OCI-M1 (cell line): ENCODE measurements around the gene NPBWR2.

Experiments used
- DNase-seq: peaks from one replicate; lab custom pipeline; 2025; lab: John Stamatoyannopoulos, UW

NPBWR2 gene

DNA sequence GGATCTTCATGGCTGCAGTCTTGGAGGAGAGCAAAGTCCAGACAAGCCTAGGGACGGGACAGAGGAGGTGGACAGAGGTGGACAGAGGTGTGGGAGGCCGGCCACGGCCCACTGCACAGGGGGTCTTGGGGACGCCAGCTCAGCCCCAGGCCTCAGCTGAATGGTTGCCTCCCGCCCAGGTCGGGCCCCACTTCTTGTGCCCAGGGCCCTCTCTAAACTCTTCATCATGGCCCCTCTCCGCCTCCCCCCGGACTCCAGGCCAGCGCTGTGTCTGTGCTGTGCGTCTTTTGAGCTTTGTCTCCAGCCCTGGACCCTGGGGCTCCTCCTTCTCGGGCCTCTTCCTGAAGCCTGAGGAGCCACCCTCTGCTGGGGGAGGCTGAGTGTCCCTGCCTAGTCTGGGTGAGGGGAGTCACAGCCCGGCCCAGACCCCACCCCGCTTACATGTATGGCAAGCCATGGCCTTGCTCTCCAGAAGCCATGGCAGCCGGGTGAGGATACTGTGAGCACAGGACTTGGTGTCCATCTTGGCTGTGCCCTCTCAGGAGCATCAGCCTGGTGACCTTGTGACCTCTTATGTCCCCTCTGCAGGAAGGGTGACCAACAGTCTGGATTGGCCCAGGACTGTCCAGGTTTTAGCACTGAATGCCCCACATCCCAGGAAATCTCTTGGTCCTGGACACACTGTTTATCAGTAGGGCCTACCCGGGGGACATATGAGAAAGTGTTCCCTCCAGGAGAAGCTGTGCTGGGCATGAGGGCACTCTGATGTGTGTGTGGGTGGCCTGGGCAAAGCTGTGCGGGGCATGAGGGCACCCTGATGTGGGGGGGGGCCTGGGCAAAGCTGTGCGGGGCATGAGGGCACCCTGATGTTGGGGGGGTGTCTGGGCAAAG lies 9.4 kb upstream of the NPBWR2 start:
- DNase-seq: no peak

DNA sequence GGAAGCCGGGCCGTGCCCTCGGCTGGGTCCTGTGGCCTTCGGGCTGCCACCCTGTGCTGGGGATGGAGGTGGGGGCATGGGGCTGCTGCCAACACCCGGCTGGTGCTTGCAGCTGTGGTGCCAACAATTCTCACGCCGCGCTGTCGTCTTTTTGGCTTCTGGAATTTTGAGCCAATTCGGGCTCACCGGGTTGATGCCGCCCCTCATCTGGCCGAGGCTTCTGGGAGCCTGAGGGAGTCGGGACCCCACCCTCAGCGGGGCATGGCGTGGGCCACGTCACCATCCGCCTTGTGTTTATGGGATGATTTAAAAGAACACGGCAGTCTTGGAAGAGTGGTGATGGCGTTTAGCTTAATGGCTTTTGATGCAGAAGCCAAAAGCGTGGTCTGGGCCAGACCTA lies 8.7 kb upstream of the NPBWR2 start:
- no peak for DNase-seq

DNA sequence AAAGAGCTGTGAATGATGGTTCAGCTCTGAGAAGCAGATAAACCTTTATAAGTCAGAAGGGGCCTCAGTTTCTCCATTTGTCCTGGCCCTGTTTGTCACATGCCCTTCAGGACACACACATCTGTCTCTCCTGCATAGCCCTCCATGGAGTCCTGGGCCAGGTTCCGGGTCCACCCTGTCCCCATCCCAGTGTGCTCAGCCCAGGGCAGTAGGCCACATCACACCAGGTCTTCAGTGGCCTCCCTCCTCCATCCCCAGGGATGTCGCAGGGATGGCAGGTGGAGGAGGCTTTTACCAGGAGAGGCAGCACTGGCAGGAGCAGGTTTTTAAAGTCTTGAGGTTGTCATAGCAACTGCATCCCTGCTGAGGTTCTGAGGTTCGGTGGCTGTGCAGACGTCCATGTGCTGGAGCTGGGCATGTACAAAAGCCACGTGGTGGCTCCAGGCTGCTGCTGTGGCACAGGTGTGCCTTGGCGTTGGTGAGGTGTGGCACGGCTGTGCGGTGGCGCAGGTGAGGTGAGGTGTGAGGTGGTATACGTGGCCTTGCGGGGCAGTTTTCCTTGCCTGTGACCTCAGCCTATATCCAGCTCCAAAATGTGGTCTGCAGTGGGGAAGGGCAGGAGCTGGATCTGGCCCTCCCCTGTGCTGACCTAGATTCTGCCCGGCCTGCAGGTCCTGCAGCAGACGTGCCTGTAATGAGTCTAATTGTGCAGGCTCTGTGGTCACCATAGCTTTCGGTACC lies 8.0 kb upstream of the NPBWR2 start:
- no peak for DNase-seq

DNA sequence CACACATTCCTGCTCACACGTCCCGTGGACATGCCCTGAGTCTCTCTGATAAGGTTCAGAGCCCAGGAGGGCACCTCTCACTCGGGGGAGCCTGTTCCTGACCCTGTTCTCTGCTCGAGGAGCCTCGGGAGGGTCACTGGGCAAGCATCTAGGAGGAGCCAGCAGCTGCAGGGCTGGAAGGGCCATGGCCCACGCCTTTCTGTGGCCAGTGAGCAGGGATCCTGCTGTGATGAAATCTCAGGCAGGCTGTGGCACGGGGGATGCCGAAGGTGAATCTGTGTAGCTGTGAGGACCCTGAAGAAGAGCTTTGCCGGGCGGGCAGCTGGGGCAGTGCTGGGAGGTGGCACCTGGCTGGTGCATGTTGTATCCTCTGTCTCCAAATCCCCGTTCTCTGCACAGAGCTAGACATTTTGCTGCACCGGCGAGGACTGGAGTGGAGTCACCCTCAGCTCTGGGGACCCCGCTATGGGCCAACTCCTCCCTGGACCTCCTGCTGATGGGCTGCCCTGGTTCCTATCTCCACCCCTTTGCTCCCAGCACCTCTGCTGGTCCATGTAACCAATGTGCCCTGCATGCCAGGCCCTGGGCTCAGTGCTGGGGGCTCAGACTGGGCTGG lies 7.1 kb upstream of the NPBWR2 start:
- no peak for DNase-seq

DNA sequence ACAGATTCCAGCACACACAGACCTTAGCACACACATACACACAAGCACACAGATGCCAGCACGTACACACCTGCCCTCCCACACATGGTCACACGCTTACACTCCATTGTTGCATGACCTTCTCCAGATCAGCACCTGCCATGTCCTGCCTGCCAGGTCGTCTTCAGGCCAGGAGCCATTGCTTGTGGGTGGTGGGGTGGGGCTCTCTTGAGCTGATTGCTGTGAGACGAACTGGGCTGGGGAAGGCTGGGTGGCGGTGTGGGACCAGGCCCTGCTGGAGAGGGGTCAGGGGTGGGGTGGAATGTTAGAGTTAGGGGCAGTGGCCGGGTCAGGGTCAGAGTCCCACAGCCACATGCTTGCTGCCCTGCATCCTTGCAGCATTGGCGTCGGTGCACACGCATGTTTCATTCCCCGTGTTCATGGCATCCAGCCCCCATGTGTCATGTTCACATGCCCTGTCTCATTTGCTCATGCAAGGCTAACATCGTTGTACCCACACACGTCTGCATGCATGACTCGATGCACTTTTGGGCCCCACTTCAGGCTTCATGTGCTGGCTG lies 6.5 kb upstream of the NPBWR2 start:
- DNase-seq: no peak

DNA sequence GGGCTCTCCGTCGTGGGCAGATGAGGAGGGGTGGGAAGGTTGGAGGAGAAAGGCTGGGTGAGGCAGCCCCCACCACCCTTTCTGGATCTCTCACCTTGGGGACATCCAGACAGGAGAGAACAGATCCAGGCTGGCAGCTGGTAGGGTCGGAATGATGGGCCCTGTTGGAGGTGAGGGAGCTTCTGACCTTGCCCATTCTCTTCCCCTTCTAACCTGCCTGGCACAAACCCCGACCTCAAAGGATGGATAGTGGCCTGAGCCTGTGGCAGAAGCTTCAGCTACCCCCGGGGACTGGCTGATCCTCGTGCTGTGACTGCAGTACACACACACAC lies 6.0 kb upstream of the NPBWR2 start:
- DNase-seq: no peak

DNA sequence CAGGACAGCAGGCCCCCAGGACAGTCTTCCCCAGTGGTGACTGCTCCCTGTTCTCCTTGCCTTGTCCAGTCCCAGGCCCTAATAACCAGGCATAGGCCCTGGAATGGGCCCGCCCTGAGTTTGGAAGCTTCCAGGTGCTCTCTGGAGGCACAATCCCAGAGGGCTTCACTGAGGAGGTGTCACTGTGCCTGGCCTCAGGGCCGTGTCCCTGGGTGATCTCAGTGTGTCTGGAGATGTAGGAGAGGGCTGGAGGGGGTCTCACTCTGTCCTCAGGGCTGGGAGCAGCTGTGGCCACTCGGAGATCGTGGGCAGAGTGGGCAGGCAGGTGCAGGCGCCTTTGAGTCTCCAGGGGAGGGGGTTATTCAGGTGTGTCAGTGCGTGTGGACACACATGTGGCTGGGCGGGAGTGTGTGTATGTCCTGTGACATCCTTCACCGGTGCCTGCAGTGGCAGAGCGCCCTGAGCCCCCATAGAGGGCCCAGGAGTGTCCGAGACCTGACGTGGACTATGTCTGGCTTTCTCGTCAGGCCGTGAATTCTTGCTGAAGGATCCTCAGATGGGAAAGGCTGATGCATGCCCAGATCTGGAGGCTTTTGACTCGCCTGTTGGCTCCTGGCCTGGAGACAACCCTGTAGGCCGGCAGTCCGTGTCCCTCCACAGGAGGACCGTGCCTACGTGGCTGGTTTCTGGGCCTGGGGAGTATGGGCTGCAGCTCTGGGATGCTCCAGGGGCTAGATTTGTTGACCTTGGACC lies 5.5 kb upstream of the NPBWR2 start:
- DNase-seq: no peak

DNA sequence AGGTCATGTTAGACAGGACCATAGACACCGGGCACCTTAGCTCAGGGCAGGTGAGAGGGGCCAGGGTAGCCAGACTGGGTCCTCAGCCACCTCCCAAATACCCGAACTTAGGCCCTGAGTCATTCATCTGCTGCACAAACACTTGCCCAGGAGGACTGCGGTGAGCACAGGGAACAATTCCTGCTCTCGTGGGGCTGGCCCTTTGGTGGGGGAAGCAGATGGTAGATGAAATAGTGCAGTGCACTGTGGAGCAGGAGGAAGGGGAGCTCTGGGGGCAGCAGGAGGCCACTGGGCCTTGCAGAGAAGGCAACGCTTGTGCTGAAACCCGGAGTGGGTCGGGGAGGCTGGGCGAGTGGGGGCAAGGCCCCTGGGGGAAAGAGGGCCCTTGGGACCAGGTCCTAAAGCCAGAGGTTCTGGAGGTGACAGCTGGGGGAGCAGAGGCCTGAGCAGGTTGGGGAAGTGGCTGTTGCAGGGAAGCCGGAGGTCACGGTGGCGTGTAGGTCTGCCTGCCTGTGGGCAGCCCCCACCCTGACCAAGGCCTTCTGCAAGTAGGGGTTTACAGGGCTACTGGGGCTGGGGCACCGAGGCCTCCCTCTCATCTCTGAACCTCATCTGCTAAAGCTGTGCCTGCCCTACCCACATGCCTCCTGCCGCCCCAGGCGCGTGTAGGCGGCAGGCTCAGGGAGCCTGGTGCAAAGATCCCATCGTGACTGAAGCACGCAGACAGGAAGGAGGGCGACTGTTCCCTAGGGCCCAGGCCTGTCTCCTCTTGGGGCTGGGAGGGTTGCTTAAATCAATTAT lies 4.7 kb upstream of the NPBWR2 start:
- DNase-seq: no peak

DNA sequence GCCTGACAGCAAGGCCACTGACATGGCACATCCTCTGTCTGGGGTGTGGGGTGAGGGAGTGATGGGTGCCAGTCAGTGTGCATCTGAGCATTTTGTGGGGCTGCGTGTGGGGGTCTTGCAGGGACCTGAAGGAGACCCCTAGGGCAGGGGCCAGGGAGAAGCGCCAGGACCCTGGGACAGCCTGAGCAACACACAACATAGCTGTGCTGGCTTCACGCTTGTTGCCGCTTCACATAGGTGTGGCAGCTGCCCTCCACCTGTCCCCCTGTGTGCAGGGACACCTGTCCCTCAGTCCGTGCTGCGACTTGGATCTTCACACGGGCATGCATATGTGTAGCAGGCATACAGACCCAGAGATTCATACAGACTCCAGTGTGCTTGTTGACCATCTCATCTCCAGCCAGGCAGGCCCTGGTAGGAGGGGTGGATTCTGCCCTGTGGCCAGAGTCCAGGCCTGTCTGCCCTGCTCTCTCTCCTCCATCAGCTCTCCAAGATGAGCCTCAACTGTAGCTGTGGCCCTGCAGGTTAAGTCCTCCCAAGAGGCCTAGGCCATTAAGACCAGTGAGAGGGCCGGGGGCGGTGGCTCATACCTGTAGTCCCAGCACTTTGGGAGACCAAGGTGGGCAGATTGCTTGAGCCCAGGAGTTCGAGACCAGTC lies 3.2 kb upstream of the NPBWR2 start:
- no peak for DNase-seq

DNA sequence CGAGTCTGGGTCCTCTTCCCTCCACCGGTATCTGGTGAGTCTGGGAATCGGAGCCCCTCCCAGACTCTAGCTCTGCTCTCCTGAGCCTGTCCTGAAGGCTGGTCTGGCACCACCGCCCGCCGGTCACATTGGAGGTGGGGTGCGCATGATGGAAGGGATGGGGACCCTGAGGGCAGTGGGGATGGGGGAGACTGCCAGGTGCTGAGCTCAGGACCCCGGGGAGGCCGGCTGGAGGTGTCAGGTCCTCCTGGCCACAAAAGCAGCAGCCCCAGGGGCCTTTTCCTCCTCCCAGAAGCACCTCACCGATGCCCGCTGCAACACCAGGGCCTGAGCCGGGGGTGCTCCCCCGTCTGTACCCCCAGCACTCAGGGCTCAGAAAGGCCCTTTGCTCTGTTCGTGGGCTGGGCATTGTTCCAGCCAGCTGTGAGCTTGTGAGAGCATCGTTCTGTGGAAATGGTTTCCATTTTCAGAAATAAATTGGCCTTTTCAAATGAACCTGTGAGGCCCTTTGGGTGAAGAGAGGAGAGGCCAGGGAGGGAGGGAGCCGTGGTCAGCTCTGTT lies 2.5 kb upstream of the NPBWR2 start:
- DNase-seq: no peak

DNA sequence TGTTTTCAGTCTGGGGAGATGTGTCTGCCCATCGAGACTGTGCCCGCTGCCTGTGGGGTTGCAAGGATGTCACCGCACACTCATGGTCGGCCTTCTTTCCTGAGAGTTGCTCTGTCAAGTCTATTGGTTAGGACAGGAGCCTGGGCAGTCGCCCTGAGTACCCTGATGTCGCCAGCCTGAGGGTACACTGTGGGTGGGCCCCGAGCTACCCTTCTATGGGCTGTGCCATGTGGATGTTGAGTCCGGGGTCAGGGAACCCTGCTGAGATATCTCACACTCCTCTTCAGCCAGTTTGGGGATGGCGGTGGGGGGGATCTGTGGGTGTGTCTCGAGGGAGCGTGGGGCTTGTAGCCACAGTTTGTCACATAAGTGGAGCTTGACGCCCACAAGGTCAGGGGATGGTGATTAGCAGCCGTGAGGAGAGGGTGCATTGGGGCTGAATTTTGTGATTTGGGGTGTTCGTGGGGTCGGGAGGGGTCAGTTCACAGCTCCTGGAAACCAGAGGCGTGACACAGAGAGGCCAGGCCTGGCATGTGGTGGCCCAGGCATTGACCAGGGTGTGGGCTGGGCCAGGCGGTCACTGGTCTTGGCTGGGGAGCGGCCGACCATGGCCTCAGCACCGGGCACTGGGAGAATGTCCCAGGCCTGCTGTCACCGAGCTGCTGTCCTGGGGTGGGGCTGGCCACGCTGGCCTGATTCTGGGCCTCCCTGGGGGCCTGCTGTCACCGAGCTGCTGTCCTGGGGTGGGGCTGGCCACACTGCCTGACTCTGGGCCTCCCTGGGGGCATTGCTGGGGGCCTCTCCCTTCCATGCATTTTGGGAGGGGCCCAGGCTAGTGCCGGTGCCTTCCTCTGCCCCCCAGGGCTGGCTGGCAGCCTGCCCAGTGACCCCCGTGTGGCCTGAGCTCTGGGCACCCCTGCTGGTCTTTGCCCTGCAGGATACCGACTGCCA lies 1.6 kb upstream of the NPBWR2 start:
- DNase-seq: no peak

DNA sequence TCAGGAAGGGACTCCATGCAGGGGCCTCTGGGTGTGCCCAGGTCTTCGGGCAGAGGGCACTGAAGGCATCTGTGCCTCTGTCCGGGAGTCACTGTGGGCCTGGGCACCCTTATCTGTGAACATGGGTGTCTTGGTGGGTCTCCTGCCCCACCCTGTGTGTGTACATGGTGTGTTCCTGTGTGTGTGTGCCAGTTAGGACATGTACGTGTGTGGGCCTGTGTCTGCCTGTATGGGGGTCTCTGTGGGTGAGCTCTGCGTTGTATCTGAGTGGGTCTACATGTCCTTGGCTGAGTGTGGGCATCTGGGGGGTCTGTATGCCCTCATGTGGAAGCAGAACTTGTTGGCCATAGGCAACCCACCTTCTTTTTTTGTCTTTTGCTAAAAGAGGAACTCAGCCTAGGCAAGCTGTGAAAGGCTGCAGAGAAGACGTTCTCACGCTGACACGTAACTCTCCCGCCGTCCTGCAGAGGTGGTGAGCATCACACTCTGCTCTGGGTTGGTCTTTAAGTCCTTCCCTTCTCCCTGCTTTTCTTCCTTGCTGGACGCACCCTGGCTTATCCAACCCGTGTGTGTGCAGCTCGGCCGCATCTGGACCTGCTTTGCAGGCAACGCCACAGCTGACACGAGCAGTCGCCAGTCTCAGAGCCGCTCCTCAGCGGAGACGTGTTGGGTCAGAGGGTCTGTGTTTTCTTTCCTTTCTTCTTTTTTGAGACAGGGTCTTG lies 532 bp upstream of the NPBWR2 start:
- peak; percentile 57 for DNase-seq

DNA sequence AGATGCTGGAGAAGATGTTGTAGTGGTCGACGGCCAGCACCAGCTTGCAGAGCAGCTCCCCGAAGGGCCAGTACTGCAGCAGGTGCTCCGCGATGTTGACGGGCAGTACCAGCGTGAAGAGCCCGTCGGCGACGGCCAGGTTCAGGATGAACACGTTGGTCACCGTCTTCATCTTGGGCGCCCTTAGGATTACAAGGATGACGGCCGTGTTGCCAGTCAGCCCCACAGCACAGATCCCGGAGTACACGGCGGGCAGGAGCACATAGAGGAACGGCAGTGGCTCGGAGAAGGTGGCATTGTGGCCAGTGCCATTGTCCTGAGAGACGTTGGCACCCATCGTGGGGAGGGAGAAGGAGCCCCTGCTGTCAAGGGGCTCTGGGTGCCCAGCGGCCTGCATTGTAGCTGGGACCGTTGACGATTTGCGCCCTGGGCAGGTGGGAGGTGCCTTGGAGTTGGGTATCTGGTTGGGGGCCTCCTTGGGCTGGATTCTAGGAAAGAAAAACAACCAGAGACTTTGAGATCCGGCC lies 867 bp downstream of the NPBWR2 start:
- DNase-seq: no peak

DNA sequence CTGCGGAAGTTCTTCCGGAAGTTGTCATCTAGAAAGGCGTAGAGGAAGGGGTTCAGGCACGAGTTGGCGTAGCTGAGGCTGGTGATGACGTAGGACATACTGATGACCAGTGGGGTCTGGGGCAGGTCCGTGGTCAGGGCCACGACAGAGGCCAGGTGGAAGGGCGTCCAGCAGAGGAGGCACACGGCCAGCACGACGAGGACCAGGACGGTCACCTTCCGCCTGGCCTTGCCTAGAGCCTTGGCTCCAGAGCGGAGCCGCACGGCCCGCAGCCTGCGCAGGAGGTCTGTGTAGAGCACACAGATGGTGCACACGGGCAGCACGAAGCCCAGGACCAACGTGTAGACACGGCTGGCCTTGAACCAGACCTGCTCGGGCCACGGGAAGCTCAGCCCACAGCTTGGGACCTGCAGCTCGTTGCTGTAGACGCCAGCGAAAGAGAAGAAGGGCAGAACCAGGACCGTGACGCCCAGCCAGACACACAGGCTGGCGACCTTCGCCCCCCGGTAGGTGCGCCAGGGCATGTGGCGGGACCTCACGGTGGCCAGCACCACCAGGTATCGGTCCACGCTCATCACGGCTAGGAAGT lies 1.4 kb downstream of the NPBWR2 start:
- DNase-seq: no peak

DNA sequence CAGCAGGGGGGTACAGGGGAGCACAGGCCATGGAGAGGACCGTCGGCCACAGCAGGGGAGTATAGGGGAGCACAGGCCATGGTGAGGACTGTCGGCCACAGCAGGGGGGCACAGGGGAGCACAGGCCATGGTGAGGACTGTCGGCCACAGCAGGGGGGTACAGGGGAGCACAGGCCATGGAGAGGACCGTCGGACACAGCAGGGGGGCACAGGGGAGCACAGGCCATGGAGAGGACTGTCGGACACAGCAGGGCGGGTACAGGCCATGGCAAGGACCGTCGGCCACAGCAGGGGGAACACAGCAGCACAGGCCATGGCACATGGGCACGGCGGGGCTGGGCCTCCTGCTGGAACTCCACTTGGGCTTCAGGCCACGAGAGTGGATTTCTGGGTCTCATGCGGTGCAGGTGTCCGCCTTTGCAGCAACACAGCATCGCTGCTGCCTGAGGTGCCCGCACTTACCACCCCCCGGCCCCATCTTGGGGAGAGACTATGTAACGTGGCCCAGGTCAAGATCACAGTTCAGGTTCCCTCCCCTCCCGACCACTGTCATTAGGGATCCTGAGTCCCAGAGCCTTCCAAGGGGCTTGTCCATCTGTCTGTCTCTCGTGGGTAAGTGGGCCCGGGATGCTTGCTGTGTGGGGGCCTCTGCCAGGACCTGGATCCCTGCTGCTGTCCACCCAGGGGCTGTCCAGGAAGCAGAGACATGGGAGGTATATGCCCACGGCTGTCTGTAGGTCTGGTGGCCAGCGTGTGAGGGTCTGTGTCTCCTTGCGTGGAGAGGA lies 2.5 kb downstream of the NPBWR2 start:
- DNase-seq: no peak

DNA sequence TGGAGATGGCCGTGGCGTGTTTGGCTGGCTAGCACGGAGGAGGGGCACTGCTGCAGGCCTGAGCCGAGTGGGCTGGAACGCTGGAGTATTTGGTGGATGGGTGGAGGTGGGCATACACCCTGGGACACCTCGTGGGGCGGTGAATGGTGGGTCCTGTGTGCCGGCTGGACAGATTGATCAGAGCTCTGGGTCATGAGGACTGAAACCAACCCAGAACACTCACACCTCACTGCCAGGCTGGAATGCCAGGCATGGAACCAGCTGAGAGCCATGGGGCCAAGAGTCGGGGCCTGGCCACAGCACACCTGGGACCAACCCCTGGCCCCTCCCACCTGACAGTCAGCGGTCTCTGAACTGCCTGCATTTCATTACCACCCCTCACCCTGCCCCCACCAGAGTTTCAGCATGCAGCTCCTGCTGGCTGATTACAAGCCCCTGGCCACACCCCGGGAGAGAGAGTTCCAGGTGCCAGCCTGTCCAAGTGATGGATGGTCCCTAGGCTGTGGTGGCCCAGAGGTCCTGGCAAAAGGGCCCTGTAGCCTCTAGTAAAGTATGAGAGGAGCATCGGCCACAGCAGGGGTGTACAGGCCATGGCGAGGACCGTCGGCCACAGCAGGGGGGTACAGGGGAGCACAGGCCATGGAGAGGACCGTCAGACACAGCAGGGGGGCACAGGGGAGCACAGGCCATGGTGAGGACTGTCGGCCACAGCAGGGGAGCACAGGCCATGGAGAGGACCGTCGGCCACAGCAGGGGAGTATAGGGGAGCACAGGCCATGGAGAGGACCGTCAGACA lies 3.3 kb downstream of the NPBWR2 start:
- no peak for DNase-seq
